OCI-M2 (cell line): ENCODE results near the gene PTH2.

Experiments used
- DNase-seq: peaks from one replicate; lab custom pipeline; 2025; ENCODE audit not compliant: unreplicated experiment; lab: John Stamatoyannopoulos, UW

PTH2 gene

GRCh38 chr19:49432141-49433073, 9.2 kb upstream of the PTH2 start:
- DNase-seq, result no peak

GRCh38 chr19:49431330-49431749, 8.1 kb upstream of the PTH2 start:
- no peak for DNase-seq

GRCh38 chr19:49430678-49431329, 7.6 kb upstream of the PTH2 start:
- DNase-seq, result no peak

GRCh38 chr19:49430172-49430677, 7.0 kb upstream of the PTH2 start:
- no peak for DNase-seq

GRCh38 chr19:49428547-49429451, 5.6 kb upstream of the PTH2 start:
- no peak for DNase-seq

- DNase-seq, result no peak
Measured at GRCh38 chr19:49427855-49428546, 4.8 kb upstream of the PTH2 start.

- no peak for DNase-seq
Measured at GRCh38 chr19:49427339-49427738, 4.1 kb upstream of the PTH2 start.

- DNase-seq, result no peak
Measured at GRCh38 chr19:49425922-49426592, 2.8 kb upstream of the PTH2 start.

GRCh38 chr19:49425178-49425577, 1.9 kb upstream of the PTH2 start, which contains the start of gene GFY:
Gene GFY (plus strand): TSS chr19:49425388. CDS start chr19:49426431, 1,043 bp downstream.
- DNase-seq, result no peak

- DNase-seq, result no peak
Measured at GRCh38 chr19:49423985-49424303, 703 bp upstream of the PTH2 start.

- no peak for DNase-seq
Measured at GRCh38 chr19:49422407-49423070, 702 bp downstream of the PTH2 start.

- no peak for DNase-seq
Measured at GRCh38 chr19:49421878-49422202, 1.4 kb downstream of the PTH2 start.

- DNase-seq, result no peak
Measured at GRCh38 chr19:49421039-49421877, 2.0 kb downstream of the PTH2 start.

GRCh38 chr19:49420227-49420626, 3.0 kb downstream of the PTH2 start:
- DNase-seq, result no peak

GRCh38 chr19:49419173-49419572, 4.1 kb downstream of the PTH2 start:
- DNase-seq, result no peak

GRCh38 chr19:49418511-49418910, 4.7 kb downstream of the PTH2 start:
- no peak for DNase-seq

GRCh38 chr19:49417088-49417487, 6.2 kb downstream of the PTH2 start:
- DNase-seq, result no peak

GRCh38 chr19:49415810-49416200, 7.4 kb downstream of the PTH2 start:
- DNase-seq, result no peak
